H9 (cell line): ENCODE data around the gene ZSCAN30. TPM values are rescaled to one million over a fixed set of nuclear protein-coding genes. Genes with fewer than 3 reads are reported as not detected.
"Not testable (repeated sequence)": the region's sequence is repeated elsewhere in the genome, so short reads cannot be mapped to it uniquely, and the experiment has no call there.

Experiments
- DNase-seq: peaks from one replicate; pipeline ENCODE4 v3.0.0-alpha.2; 2017
- H2AFZ ChIP-seq: one replicate; pipeline ENCODE4 v1.6.1; 2013; ENCODE audit warnings: mild to moderate bottlenecking, low read length, control low read depth, moderate library complexity
- H2AK5ac ChIP-seq: 2 replicates; pipeline ENCODE4 v1.6.1; 2013; ENCODE audit warnings: low read length, control low read depth, mixed read lengths; ENCODE audit not compliant: insufficient read length
- H2BK120ac ChIP-seq: one replicate; pipeline ENCODE4 v1.6.1; 2013; ENCODE audit warnings: low read depth, mild to moderate bottlenecking, low read length, control low read depth, inconsistent platforms; ENCODE audit not compliant: poor library complexity, severe bottlenecking
- H2BK12ac ChIP-seq: 2 replicates; pipeline ENCODE4 v1.6.1; 2013; ENCODE audit warnings: low read length, control low read depth, mixed read lengths, low read depth; ENCODE audit not compliant: insufficient read length
- H2BK15ac ChIP-seq: 2 replicates; pipeline ENCODE4 v1.6.1; 2013; ENCODE audit warnings: low read depth, low read length, control low read depth
- H2BK20ac ChIP-seq: one replicate; pipeline ENCODE4 v1.6.1; 2013; ENCODE audit warnings: low read depth, mild to moderate bottlenecking, low read length, control low read depth, inconsistent platforms; ENCODE audit not compliant: poor library complexity, severe bottlenecking
- H2BK5ac ChIP-seq: 2 replicates; pipeline ENCODE4 v1.6.1; 2013; ENCODE audit warnings: low read length, control low read depth, mixed read lengths; ENCODE audit not compliant: insufficient read length
- H3K14ac ChIP-seq: 2 replicates; pipeline ENCODE4 v1.6.1; 2013; ENCODE audit warnings: low read length, control low read depth; ENCODE audit not compliant: insufficient read depth
- H3K18ac ChIP-seq: 2 replicates; pipeline ENCODE4 v1.6.1; 2013; ENCODE audit warnings: low read depth, mild to moderate bottlenecking, mixed read lengths, low read length, control low read depth; ENCODE audit not compliant: insufficient read length
- H3K23ac ChIP-seq: 2 replicates; pipeline ENCODE4 v1.6.1; 2013; ENCODE audit warnings: low read length, control low read depth, mixed read lengths, low read depth; ENCODE audit not compliant: insufficient read length
- H3K23me2 ChIP-seq: 2 replicates; pipeline ENCODE4 v1.6.1; 2013; ENCODE audit warnings: low read depth, mild to moderate bottlenecking, mixed read lengths, low read length, control low read depth; ENCODE audit not compliant: insufficient read length, poor library complexity, severe bottlenecking
- H3K27ac ChIP-seq: 2 replicates; pipeline ENCODE4 v1.5.1; 2013; ENCODE audit warnings: low read length, control low read depth, mixed read lengths, low read depth; ENCODE audit not compliant: insufficient read length
- H3K27me3 ChIP-seq: 2 replicates; pipeline ENCODE4 v1.6.1; 2013; ENCODE audit warnings: low read length, control low read depth, inconsistent platforms; ENCODE audit not compliant: insufficient read depth
- H3K4ac ChIP-seq: 2 replicates; pipeline ENCODE4 v1.6.1; 2013; ENCODE audit warnings: low read depth, mild to moderate bottlenecking, control low read depth, inconsistent platforms, low read length, moderate library complexity
- H3K4me1 ChIP-seq: 2 replicates; pipeline ENCODE4 v1.6.1; 2013; ENCODE audit warnings: low read length, control low read depth, inconsistent platforms; ENCODE audit not compliant: insufficient read depth
- H3K4me2 ChIP-seq: 2 replicates; pipeline ENCODE4 v1.6.1; 2013; ENCODE audit warnings: low read length, control low read depth, mixed read lengths; ENCODE audit not compliant: insufficient read length, insufficient read depth
- H3K56ac ChIP-seq: 2 replicates; pipeline ENCODE4 v1.6.1; 2013; ENCODE audit warnings: low read depth, mild to moderate bottlenecking, mixed read lengths, low read length, control low read depth; ENCODE audit not compliant: insufficient read length
- H3K79me1 ChIP-seq: 2 replicates; pipeline ENCODE4 v1.6.1; 2013; ENCODE audit warnings: low read depth, mild to moderate bottlenecking, moderate library complexity, low read length, control low read depth, inconsistent platforms; ENCODE audit not compliant: insufficient read depth, poor library complexity, severe bottlenecking
- H3K79me2 ChIP-seq: 2 replicates; pipeline ENCODE4 v1.6.1; 2013; ENCODE audit warnings: low read length, control low read depth, inconsistent platforms; ENCODE audit not compliant: insufficient read depth
- H3K9ac ChIP-seq: 2 replicates; pipeline ENCODE4 v1.6.1; 2013; ENCODE audit warnings: low read length, control low read depth, mixed read lengths; ENCODE audit not compliant: insufficient read length; ENCODE audit errors: extremely low read depth
- H3K9me3 ChIP-seq: one replicate; pipeline ENCODE4 v1.6.1; 2013; ENCODE audit warnings: low read depth, low read length, inconsistent platforms; ENCODE audit not compliant: control insufficient read depth
- H3T11ph ChIP-seq: one replicate; pipeline ENCODE4 v1.6.1; 2013; ENCODE audit warnings: mild to moderate bottlenecking, low read length, control low read depth, inconsistent platforms
- H4K20me1 ChIP-seq: one replicate; pipeline ENCODE4 v1.6.1; 2013; ENCODE audit not compliant: control insufficient read depth, insufficient read length, insufficient read depth
- H4K5ac ChIP-seq: 2 replicates; pipeline ENCODE4 v1.6.1; 2013; ENCODE audit warnings: low read depth, mild to moderate bottlenecking, mixed read lengths, low read length, control low read depth; ENCODE audit not compliant: insufficient read length
- H4K8ac ChIP-seq: replicated peaks from 2 replicates; pipeline ENCODE4 v1.6.1; 2013; ENCODE audit warnings: low read length, control low read depth, mixed read lengths, low read depth; ENCODE audit not compliant: insufficient read length
- H4K91ac ChIP-seq: 2 replicates; pipeline ENCODE4 v1.6.1; 2013; ENCODE audit warnings: low read depth, mild to moderate bottlenecking, moderate library complexity, mixed read lengths, low read length, control low read depth; ENCODE audit not compliant: insufficient read length
- H3K27ac Mint-ChIP-seq, 3 experiments: 2 replicates in 2 of 3; 3 replicates in 1 of 3; pipeline ENCODE4 v1.8.0; 2020 to 2021; ENCODE audit warnings: mixed read lengths in 3 of 3, mild to moderate bottlenecking in 1 of 3, moderate library complexity in 1 of 3
- H3K27me3 Mint-ChIP-seq: 2 replicates; pipeline ENCODE4 v1.8.0; 2021; ENCODE audit warnings: low read depth, mild to moderate bottlenecking, moderate library complexity, mixed read lengths
- H3K36me3 Mint-ChIP-seq, 3 experiments: 2 replicates in 2 of 3; 3 replicates in 1 of 3; pipeline ENCODE4 v1.8.0; 2020 to 2021; ENCODE audit warnings: low read depth in 3 of 3, mixed read lengths in 3 of 3; ENCODE audit not compliant: insufficient read depth in 1 of 3
- H3K4me1 Mint-ChIP-seq, 2 experiments: 2 replicates each; pipeline ENCODE4 v1.8.0; 2020; ENCODE audit warnings: mixed read lengths in 2 of 2
- H3K4me3 Mint-ChIP-seq, 2 experiments: 2 replicates in 1 of 2; 3 replicates in 1 of 2; pipeline ENCODE4 v1.8.0; 2020 to 2021; ENCODE audit warnings: mild to moderate bottlenecking in 2 of 2, mixed read lengths in 2 of 2, moderate library complexity in 1 of 2
- H3K9me3 Mint-ChIP-seq, 2 experiments: 2 replicates in 1 of 2; 3 replicates in 1 of 2; pipeline ENCODE4 v1.8.0; 2020; ENCODE audit warnings: mild to moderate bottlenecking in 2 of 2, mixed read lengths in 2 of 2, moderate library complexity in 1 of 2
- WGBS: extraction: QIAGEN DNeasy Blood & Tissue Kit; methylation state at CpG from one replicate; pipeline ENCODE4 v1.1.7; 2013; ENCODE audit warnings: missing lambda C conversion rate, low lambda C conversion rate, mixed read lengths; ENCODE audit not compliant: insufficient read length; ENCODE audit errors: extremely low coverage; 5-methylcytosine and 5-hydroxymethylcytosine counted together
- total RNA-seq: library from RNA; stranded (reverse); gene quantifications from 2 replicates; pipeline ENCODE4 v1.2.1, GENCODE V29; 2021

Gene ZSCAN30
- total RNA-seq, 1 experiment from 2014 or later: 11.6 TPM

DNA sequence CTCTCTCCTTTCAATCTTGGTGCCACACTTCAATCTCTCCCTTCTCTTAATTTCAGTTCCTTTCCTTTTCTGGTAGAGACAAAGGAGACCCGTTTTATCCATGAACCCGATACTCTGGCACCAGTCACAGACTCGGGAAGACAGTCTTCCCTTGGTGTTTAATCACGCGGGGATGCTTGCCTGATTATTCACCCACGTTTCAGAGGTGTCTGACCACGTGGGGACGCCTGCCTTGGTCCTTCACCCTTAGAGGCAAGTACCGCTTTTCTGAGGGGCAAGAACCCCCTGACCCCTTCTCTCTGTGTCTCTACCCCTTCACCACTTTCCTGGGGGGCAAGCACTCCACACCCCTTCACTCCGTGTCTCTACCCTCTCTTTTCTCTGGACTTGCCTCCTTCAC, 73.4 kb downstream of the ZSCAN30 start:
- not testable (repeated sequence) for DNase-seq
- WGBS: no CpG with 5 or more reads among the region's 10 CpGs

More for the DNA sequence above, 73.4 kb downstream of the ZSCAN30 start:
- not testable (repeated sequence) for H4K20me1 ChIP-seq, H3K9me3 Mint-ChIP-seq, H3K79me2 ChIP-seq, H3K36me3 Mint-ChIP-seq, H3K56ac ChIP-seq, H3K4me2 ChIP-seq, H3K4me3 Mint-ChIP-seq, H3K23ac ChIP-seq, H4K91ac ChIP-seq, H3K27me3 ChIP-seq, H3T11ph ChIP-seq, H3K79me1 ChIP-seq, H2BK120ac ChIP-seq, H2BK15ac ChIP-seq, H4K8ac ChIP-seq, H3K27me3 Mint-ChIP-seq, H3K4ac ChIP-seq, H3K27ac ChIP-seq, H2BK12ac ChIP-seq, H2BK5ac ChIP-seq, H4K5ac ChIP-seq, H3K9me3 ChIP-seq, H3K18ac ChIP-seq, H3K4me1 ChIP-seq, H2BK20ac ChIP-seq, H2AK5ac ChIP-seq, H2AFZ ChIP-seq, H3K9ac ChIP-seq, H3K14ac ChIP-seq, H3K23me2 ChIP-seq, H3K27ac Mint-ChIP-seq
- peaks cover 22 to 28% of the 10 kb centered on the region in 2 experiments for H3K4me1 Mint-ChIP-seq
